HG03064 (cell line): Measurements from ENCODE around the gene SH3RF3.

ENCODE experiments used
- ATAC-seq: cut with Tn5 transposase; IDR thresholded peaks from one replicate; pipeline ENCODE4 v1.9.1; 2021; ENCODE audit warnings: low read depth; ENCODE audit not compliant: unreplicated experiment

Gene SH3RF3

GRCh38 chr2:109175350-109175678, 46.3 kb downstream of the SH3RF3 start:
- ATAC-seq: no peak

GRCh38 chr2:109176928-109177327, 47.9 kb downstream of the SH3RF3 start:
- ATAC-seq: no peak

- no peak for ATAC-seq
These were observed 48.6 kb downstream of the SH3RF3 start for GRCh38 chr2:109177635-109178034.

GRCh38 chr2:109178968-109179367, 50.0 kb downstream of the SH3RF3 start:
- ATAC-seq: no peak

- no peak for ATAC-seq
These were observed 51.8 kb downstream of the SH3RF3 start for GRCh38 chr2:109180786-109181185.

- ATAC-seq: no peak
These were observed 53.4 kb downstream of the SH3RF3 start for GRCh38 chr2:109182426-109182825.

- ATAC-seq: no peak
These were observed 54.9 kb downstream of the SH3RF3 start for GRCh38 chr2:109183871-109184270.

GRCh38 chr2:109184368-109184767, 55.4 kb downstream of the SH3RF3 start:
- ATAC-seq: no peak

GRCh38 chr2:109185338-109185737, 56.3 kb downstream of the SH3RF3 start:
- ATAC-seq: no peak

- no peak for ATAC-seq
These were observed 57.0 kb downstream of the SH3RF3 start for GRCh38 chr2:109185821-109186570.

GRCh38 chr2:109186656-109187250, 57.7 kb downstream of the SH3RF3 start:
- no peak for ATAC-seq

GRCh38 chr2:109187711-109188495, 58.9 kb downstream of the SH3RF3 start:
- ATAC-seq: no peak

- no peak for ATAC-seq
These were observed 59.5 kb downstream of the SH3RF3 start for GRCh38 chr2:109188496-109188890.

- no peak for ATAC-seq
These were observed 59.9 kb downstream of the SH3RF3 start for GRCh38 chr2:109188898-109189297.

GRCh38 chr2:109189751-109190150, 60.7 kb downstream of the SH3RF3 start:
- ATAC-seq: no peak

- ATAC-seq: no peak
These were observed 65.0 kb downstream of the SH3RF3 start for GRCh38 chr2:109193807-109194619.

GRCh38 chr2:109194620-109194937, 65.6 kb downstream of the SH3RF3 start:
- no peak for ATAC-seq

GRCh38 chr2:109195193-109196045, 66.4 kb downstream of the SH3RF3 start:
- ATAC-seq: no peak

GRCh38 chr2:109196081-109196875, 67.3 kb downstream of the SH3RF3 start:
- ATAC-seq: no peak
